K562 (cell line): ENCODE measurements around the gene CACNA1S. TPM values are rescaled to one million over a fixed set of nuclear protein-coding genes. Genes with fewer than 3 reads are reported as not detected.

Experiments
- ATAC-seq: fragments of 200-7000 bp; cut with Tn5 transposase; 3 replicates; pipeline ENCODE4 v1.9.1; 2020; ENCODE audit warnings: moderate library complexity
- BruUV-seq: library from RNA; stranded (reverse); fragments of 400-500 nt; replicated peaks from 2 replicates; lab custom pipeline; 2021; lab: Mats Ljungman, UMichigan
- CTCF ChIA-PET: fragments of 300-600 bp; formaldehyde crosslinking; extraction: SDS; loops from one replicate; lab custom pipeline; 2021; ENCODE audit warnings: low intra/inter-chr PET ratio; lab: Yijun Ruan, JAX
- POLR2A ChIA-PET: fragments of 300-600, 350-650 bp; sonication (Branson Sonifier 250); formaldehyde crosslinking; extraction: SDS; loops from one replicate; lab custom pipeline; 2021; ENCODE audit warnings: antibody characterized with exemption, inconsistent platforms; lab: Yijun Ruan, JAX
- DNase-seq, 4 experiments: peaks; one replicate each; pipeline versions ENCODE4 v3.0.0 to v3.0.0-alpha.2; 2011 to 2018; ENCODE audit warnings: low spot score in 3 of 4, mixed read lengths in 3 of 4; ENCODE audit errors: extremely low read depth in 1 of 4
- FAIRE-seq: peaks from 2 replicates; lab custom pipeline; 2011; peaks lifted over from hg19 to GRCh38; lab: Jason Lieb, UNC
- H2AFZ ChIP-seq: 2 replicates; pipeline ENCODE4 v1.6.0; 2011; ENCODE audit warnings: low read depth, low read length, control low read depth, inconsistent platforms
- H3K27ac ChIP-seq: fragments of 200-600 bp; 3 replicates; pipeline ENCODE4 v1.8.0; 2011; ENCODE audit warnings: low read depth, mild to moderate bottlenecking, control low read depth, inconsistent platforms, low read length, moderate library complexity, mixed read lengths; ENCODE audit errors: extremely low read depth
- H3K27me3 ChIP-seq, 2 experiments: fragments of 300-600 bp in 1 of 2; 2 replicates in 1 of 2; 3 replicates in 1 of 2; pipeline versions ENCODE4 v1.6.0 to v1.8.0; 2011; ENCODE audit warnings: inconsistent platforms in 2 of 2, low read length in 2 of 2, mild to moderate bottlenecking in 1 of 2, mixed read lengths in 1 of 2, moderate library complexity in 1 of 2; ENCODE audit not compliant: control insufficient read depth in 2 of 2, insufficient read depth in 2 of 2
- H3K36me3 ChIP-seq: fragments of 300-600 bp; 3 replicates; pipeline ENCODE4 v1.8.0; 2011; ENCODE audit warnings: mild to moderate bottlenecking, low read length, inconsistent platforms; ENCODE audit not compliant: control insufficient read depth, insufficient read depth
- H3K4me1 ChIP-seq, 2 experiments: fragments of 200-600 bp in 1 of 2; replicated peaks in 1 of 2; 2 replicates in 1 of 2; 3 replicates in 1 of 2; pipeline versions ENCODE4 v1.5.1 to v1.8.0; 2011; ENCODE audit warnings: inconsistent platforms in 2 of 2, low read length in 2 of 2, mild to moderate bottlenecking in 1 of 2, mixed read lengths in 1 of 2, moderate library complexity in 1 of 2; ENCODE audit not compliant: control insufficient read depth in 2 of 2, insufficient read depth in 2 of 2
- H3K4me2 ChIP-seq: 2 replicates; pipeline ENCODE4 v1.6.1; 2011; ENCODE audit warnings: low read length, control low read depth, inconsistent platforms, mixed read lengths; ENCODE audit not compliant: insufficient read depth
- H3K4me3 ChIP-seq: fragments of 200-600 bp; sonication (generic), shearing (Covaris generic); 2 replicates; pipeline ENCODE4 v1.5.1; 2016; ENCODE audit warnings: control low read depth, inconsistent platforms
- H3K79me2 ChIP-seq: fragments of 200-600 bp; 3 replicates; pipeline ENCODE4 v1.8.0; 2011; ENCODE audit warnings: low read length, inconsistent platforms; ENCODE audit not compliant: control insufficient read depth, insufficient read depth
- H3K9ac ChIP-seq, 2 experiments: 2 replicates each; pipeline versions ENCODE4 v1.6.0 to v1.6.1; 2011; ENCODE audit warnings: low read depth in 2 of 2, low read length in 2 of 2, control low read depth in 1 of 2, inconsistent platforms in 1 of 2, mild to moderate bottlenecking in 1 of 2, mixed read lengths in 1 of 2; ENCODE audit not compliant: insufficient read depth in 1 of 2
- H3K9me1 ChIP-seq: one replicate; pipeline ENCODE4 v1.6.0; 2011; ENCODE audit warnings: inconsistent platforms, mild to moderate bottlenecking, low read length, moderate library complexity; ENCODE audit not compliant: control insufficient read depth, insufficient read depth
- H3K9me3 ChIP-seq: replicated peaks from 2 replicates; pipeline ENCODE4 v1.5.1; 2011; ENCODE audit warnings: low read depth, low read length, inconsistent platforms; ENCODE audit not compliant: control insufficient read depth, insufficient read depth
- H4K20me1 ChIP-seq: replicated peaks from 2 replicates; pipeline ENCODE4 v1.6.1; 2011; ENCODE audit warnings: low read length, inconsistent platforms, mixed read lengths; ENCODE audit not compliant: control insufficient read depth, insufficient read depth
- FOSL1 ChIP-seq: fragments of 200-800 bp; sonication (Bioruptor generic); conservative IDR thresholded peaks from 2 replicates; pipeline ENCODE4 v1.6.1; 2016; ENCODE audit warnings: missing genetic modification characterization, missing compliant biosample characterization
- PHTF2 ChIP-seq: fragments of 250-450 bp; sonication (Bioruptor Pico); IDR thresholded peaks from 2 replicates; pipeline ENCODE4 v1.5.0; 2021; ENCODE audit warnings: mild to moderate bottlenecking
- XRCC5 ChIP-seq: fragments of 200-400 bp; formaldehyde crosslinking; IDR thresholded peaks from 2 replicates; pipeline ENCODE4 v1.6.1; 2017; ENCODE audit warnings: low read depth, mild to moderate bottlenecking, low read length
- ZNF75A ChIP-seq: fragments of 450-650 bp; formaldehyde crosslinking; IDR thresholded peaks from 2 replicates; pipeline ENCODE4 v1.4.0; 2020; ENCODE audit warnings: mild to moderate bottlenecking
- WGBS: fragments of 100-300 bp; shearing (Covaris generic); methylation state at CpG from one replicate; pipeline ENCODE4 v1.1.6; 2016; ENCODE audit warnings: low coverage, mixed read lengths; ENCODE audit not compliant: insufficient coverage; ENCODE audit errors: missing lambda C conversion rate; 5-methylcytosine and 5-hydroxymethylcytosine counted together
- in situ Hi-C: fragments of 300-500 bp; cut with MboI; formaldehyde crosslinking; loops from 4 replicates; pipeline ENCODE4 v1.15.0; 2018; ENCODE audit warnings: inconsistent platforms, mixed read lengths
- intact Hi-C: fragments of 100-400 bp; cut with micrococcal nuclease; formaldehyde crosslinking; loops from 2 replicates; pipeline ENCODE4 v1.14.2; 2022
- polyA plus RNA-seq, 8 experiments: library from polyadenylated mRNA; depleted of rRNA in 4 of 8; stranded (reverse) in 5 of 8; unstranded in 3 of 8; fragments of >200 nt; fragmentation: Nextera tagmentation in 2 of 8; fragmentation: Illumina TruSeq in 1 of 8; extraction: Ambion mirVana in 2 of 8; extraction: Trizol in 1 of 8; gene quantifications; 2 replicates each; pipeline versions ENCODE4 v1.2.1 to v1.2.3, GENCODE V29; 2011 to 2014; ENCODE audit warnings: inconsistent platforms in 1 of 8, missing spikeins in 1 of 8
- total RNA-seq, 7 experiments: library from RNA; depleted of rRNA in 6 of 7; stranded (reverse); fragments of >200 nt in 6 of 7; fragmentation: Illumina TruSeq in 2 of 7; extraction: Trizol in 2 of 7; gene quantifications; 2 replicates each; pipeline versions ENCODE4 v1.2.1 to v1.2.3, GENCODE V29; 2011 to 2021; ENCODE audit warnings: low replicate concordance in 1 of 7
- TF ChIP-seq, protein P1 (sequence below): fragments of 250-450 bp; sonication (Bioruptor Pico); IDR thresholded peaks from 2 replicates; pipeline ENCODE4 v1.4.0; 2020

The CACNA1S gene
- total and polyA plus RNA-seq, 9 of the 15 experiments (the other 6 are each of a cell fraction or from before 2014, with no cell fraction given): not detected

DNA sequence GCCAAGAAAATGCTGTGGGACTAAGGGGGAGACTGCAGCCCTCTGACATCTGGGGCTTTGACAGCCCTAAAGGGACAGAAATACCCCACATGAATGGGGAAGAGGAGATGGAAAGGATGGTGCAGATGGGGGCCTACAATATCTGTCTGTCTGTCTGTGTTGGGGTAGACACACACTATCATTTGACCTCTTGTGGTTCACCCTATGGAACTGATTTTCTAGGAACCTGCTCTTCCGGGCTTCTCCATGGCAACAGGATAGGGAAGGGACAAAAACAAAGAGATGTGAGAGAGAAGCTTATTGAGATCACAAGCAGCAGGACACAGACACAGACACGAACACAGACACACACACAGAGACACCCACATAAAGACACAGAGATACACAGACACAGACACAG, 105.8 kb downstream of the CACNA1S start (continued):
- TF ChIP-seq, protein P1, sequence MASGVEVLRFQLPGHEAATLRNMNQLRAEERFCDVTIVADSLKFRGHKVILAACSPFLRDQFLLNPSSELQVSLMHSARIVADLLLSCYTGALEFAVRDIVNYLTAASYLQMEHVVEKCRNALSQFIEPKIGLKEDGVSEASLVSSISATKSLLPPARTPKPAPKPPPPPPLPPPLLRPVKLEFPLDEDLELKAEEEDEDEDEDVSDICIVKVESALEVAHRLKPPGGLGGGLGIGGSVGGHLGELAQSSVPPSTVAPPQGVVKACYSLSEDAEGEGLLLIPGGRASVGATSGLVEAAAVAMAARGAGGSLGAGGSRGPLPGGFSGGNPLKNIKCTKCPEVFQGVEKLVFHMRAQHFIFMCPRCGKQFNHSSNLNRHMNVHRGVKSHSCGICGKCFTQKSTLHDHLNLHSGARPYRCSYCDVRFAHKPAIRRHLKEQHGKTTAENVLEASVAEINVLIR (CRISPR knock-in tag): no peak

DNA sequence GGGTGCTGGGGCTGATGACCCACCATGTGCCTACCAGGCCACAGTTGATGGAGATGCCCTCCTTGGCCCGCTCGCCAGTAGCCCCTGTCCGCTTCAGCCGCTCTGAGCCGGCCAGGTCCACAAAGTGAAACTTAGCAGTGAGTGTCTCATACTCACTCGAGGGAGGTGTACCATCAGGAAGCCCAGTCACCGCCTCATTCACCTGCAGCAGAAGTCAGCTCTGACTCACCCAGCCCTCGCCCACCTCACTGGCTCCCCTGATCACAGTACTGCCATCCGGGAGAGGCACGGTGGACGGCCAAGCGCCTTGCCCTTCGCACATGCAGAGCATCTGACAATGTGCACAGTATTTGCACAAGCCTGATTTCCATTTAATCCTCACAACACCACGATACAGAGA, 107.5 kb downstream of the CACNA1S start:
- TF ChIP-seq FOSL1 (tag): no peak
- TF ChIP-seq XRCC5: no peak
- TF ChIP-seq PHTF2 (CRISPR knock-in tag): no peak
- TF ChIP-seq ZNF75A (CRISPR knock-in tag): no peak
- no peak for FAIRE-seq
- Histone ChIP-seq H2AFZ (no peak overlapping the region), H3K9me1 (peaks cover 7% of the 10 kb centered on the region), H3K9me3 (no peaks in the 10 kb centered on the region), H3K4me2 (no peak overlapping the region), H3K79me2 (no peaks in the 10 kb centered on the region), H3K9ac (peak overlapping the region in 1 of 2 experiments; percentile 29; a peak in 1 of 4 replicates), H4K20me1 (peaks cover 12% of the 10 kb centered on the region; the same call in 1 of the 2 replicates), H3K36me3 (no peaks in the 10 kb centered on the region), H3K4me1 (peaks cover 0 to 9% of the 10 kb centered on the region in 2 experiments; a peak in 1 of 5 replicates), H3K27me3 (no peaks in the 10 kb centered on the region), H3K27ac (no peak overlapping the region), H3K4me3 (no peak overlapping the region)
- in situ Hi-C loops: no loop called here
- BruUV-seq: no TSS peak
- POLR2A ChIA-PET: interaction anchor here (0.6 to 2.3 kb wide), 3 partner anchors 11 to 90 kb away, joined by 3 to 13 read pairs (median 3); no protein-coding TSS in a partner anchor
- CTCF ChIA-PET: no interaction called here
- ATAC-seq: no peak
- 78% methylated on average over 14 of the region's 14 CpGs for WGBS
- intact Hi-C loops: no loop called here
- DNase-seq: no peak
